Neural crest cell (in vitro differentiated cells): Measurements from ENCODE around the gene HIF1AN. TPM values are rescaled to one million over a fixed set of nuclear protein-coding genes. Genes with fewer than 3 reads are reported as not detected.
A peak's percentile ranks its signal among the peaks of the same experiment; 100 is the strongest.

Experiments used
- DNase-seq: peaks from one replicate; pipeline ENCODE4 v3.0.0; 2021; ENCODE audit warnings: low read depth, mixed read lengths, low spot score
- H3K27ac Mint-ChIP-seq: one replicate; pipeline ENCODE4 v1.8.0; 2021; ENCODE audit warnings: mild to moderate bottlenecking, mixed read lengths; ENCODE audit not compliant: unreplicated experiment
- H3K27me3 Mint-ChIP-seq: 2 replicates; pipeline ENCODE4 v1.8.0; 2021; ENCODE audit warnings: low read depth, mild to moderate bottlenecking, mixed read lengths
- H3K36me3 Mint-ChIP-seq: 2 replicates; pipeline ENCODE4 v1.8.0; 2021; ENCODE audit warnings: low read depth, mild to moderate bottlenecking, mixed read lengths
- H3K4me1 Mint-ChIP-seq: 2 replicates; pipeline ENCODE4 v1.8.0; 2021; ENCODE audit warnings: mixed read lengths
- H3K4me3 Mint-ChIP-seq: one replicate; pipeline ENCODE4 v1.8.0; 2021; ENCODE audit warnings: mild to moderate bottlenecking, mixed read lengths
- H3K9me3 Mint-ChIP-seq: 2 replicates; pipeline ENCODE4 v1.8.0; 2021; ENCODE audit warnings: mixed read lengths
- total RNA-seq: library from RNA; stranded (reverse); gene quantifications from 2 replicates; pipeline ENCODE4 v1.2.1, GENCODE V29; 2021
- TF ChIP-seq, protein P1 (sequence below): fragments of 200-600 bp; sonication (generic); conservative IDR thresholded peaks from 2 replicates; pipeline ENCODE4 v1.5.0; 2021; ENCODE audit warnings: antibody characterized with exemption, mild to moderate bottlenecking

HIF1AN gene
- total RNA-seq, 1 donor from 2014 or later: 55.7 TPM

DNA sequence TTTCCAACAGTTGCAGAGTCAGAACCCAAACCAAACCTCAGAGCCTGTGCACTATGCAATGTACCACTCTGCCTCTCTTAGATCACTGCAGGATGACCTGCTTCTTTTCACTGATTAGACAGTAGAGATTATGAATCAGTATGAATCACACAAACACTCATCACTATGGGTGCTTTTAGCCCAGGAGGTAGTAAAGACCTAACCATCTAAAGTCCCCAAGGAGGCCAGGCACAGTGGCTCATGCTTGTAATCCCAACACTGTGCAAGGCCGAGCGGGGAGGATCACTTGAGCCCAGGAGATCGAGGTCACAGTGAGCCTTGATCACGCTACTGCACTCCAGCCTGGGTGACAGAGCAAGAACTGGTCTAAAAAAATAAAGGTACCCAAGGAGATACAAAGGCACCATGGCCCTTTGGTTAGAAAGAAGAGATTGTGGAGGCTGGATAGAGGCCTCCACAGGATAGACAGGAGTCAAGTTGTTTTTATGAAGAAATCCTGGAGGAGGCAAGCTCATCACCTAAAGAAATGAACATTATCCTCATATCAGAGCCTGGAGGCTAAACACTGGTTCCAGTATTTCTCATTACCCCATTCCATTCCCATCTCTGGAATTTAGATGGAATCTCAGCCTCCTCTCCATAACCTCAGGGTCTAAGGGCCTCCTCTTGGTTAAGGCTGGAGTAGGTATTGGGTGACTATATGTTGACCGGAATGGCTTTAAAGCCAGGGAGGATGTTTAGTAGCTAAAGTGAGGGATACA lies 29.0 kb upstream of the HIF1AN start:
- H3K4me1 Mint-ChIP-seq: peaks cover 29% of the 10 kb centered on the region
- H3K36me3 Mint-ChIP-seq: peaks cover 9% of the 10 kb centered on the region
- no peaks in the 10 kb centered on the region for H3K9me3 Mint-ChIP-seq
- TF ChIP-seq, protein P1, sequence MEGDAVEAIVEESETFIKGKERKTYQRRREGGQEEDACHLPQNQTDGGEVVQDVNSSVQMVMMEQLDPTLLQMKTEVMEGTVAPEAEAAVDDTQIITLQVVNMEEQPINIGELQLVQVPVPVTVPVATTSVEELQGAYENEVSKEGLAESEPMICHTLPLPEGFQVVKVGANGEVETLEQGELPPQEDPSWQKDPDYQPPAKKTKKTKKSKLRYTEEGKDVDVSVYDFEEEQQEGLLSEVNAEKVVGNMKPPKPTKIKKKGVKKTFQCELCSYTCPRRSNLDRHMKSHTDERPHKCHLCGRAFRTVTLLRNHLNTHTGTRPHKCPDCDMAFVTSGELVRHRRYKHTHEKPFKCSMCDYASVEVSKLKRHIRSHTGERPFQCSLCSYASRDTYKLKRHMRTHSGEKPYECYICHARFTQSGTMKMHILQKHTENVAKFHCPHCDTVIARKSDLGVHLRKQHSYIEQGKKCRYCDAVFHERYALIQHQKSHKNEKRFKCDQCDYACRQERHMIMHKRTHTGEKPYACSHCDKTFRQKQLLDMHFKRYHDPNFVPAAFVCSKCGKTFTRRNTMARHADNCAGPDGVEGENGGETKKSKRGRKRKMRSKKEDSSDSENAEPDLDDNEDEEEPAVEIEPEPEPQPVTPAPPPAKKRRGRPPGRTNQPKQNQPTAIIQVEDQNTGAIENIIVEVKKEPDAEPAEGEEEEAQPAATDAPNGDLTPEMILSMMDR: no peak
- no peak for DNase-seq
- H3K27me3 Mint-ChIP-seq: no peaks in the 10 kb centered on the region
- H3K4me3 Mint-ChIP-seq: no peak overlapping the region
- H3K27ac Mint-ChIP-seq: no peak overlapping the region

DNA sequence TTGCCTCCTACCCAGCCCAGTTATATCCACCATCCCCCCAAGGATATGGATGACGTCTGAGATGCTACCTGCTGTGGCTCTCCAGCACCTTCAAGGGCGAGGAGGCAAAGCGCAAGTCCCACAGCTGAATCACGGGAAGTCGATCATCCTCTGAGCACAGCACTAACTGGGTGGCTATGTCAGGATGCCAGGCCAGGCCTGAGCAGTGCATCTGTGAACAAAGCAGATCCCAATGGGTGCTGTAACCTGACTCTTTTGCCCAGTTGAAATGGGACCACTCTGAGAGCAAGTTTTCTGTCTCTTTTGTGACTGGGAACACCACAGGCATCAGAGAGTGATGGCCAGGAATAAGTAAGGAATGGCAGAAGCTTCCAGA lies 28.4 kb upstream of the HIF1AN start:
- no peak overlapping the region for H3K27ac Mint-ChIP-seq
- H3K4me3 Mint-ChIP-seq: no peak overlapping the region
- H3K4me1 Mint-ChIP-seq: peaks cover 29% of the 10 kb centered on the region
- TF ChIP-seq, protein P1: no peak
- no peaks in the 10 kb centered on the region for H3K9me3 Mint-ChIP-seq
- no peak for DNase-seq
- H3K27me3 Mint-ChIP-seq: no peaks in the 10 kb centered on the region
- peaks cover 8% of the 10 kb centered on the region for H3K36me3 Mint-ChIP-seq

DNA sequence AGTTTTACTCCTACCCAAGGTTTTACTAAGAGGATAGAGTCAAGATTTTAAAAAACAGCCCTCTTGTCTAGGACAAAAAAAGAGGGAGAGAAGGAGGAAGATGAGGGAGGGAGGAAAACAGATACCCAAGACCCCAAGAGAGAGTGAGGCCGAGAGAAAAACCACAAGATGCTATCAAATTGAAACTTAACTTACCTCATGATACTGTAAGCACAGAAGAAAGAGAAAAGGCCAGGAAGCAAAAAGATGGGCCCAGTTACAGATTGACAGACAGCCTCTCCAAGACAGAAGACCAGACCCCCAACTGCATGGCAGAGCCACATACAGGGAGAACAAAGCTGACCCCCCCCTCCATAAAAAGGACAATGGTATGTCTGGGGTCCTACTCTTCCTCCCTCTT lies 27.5 kb upstream of the HIF1AN start:
- peaks cover 22% of the 10 kb centered on the region for H3K4me1 Mint-ChIP-seq
- H3K4me3 Mint-ChIP-seq: no peak overlapping the region
- no peaks in the 10 kb centered on the region for H3K27me3 Mint-ChIP-seq
- TF ChIP-seq, protein P1: no peak
- no peaks in the 10 kb centered on the region for H3K9me3 Mint-ChIP-seq
- H3K36me3 Mint-ChIP-seq: peaks cover 4% of the 10 kb centered on the region
- H3K27ac Mint-ChIP-seq: no peak overlapping the region
- no peak for DNase-seq

DNA sequence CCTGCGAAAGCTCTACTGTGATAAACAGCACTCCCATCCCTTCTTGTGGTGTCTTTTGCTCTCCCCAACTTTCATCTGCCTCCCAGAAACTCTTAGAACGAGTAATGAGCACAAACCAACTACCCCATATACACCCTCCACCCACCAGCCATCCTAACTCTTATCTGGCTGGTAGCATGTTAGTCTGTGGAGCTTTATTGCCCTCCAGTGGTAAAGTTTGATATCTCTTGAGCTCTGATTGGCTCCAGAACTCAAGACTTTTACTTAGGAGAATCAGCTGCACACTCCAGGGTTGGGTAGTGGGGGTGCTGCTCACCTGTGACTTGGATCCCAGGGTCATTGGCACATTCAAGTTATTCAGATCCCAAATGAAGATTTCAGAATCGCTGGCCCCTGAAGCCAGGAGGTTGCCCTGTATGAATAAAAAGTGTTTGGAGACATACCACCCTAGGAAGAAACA lies 27.0 kb upstream of the HIF1AN start:
- Mint-ChIP-seq H3K4me3 (no peak overlapping the region), H3K9me3 (no peaks in the 10 kb centered on the region), H3K27me3 (no peaks in the 10 kb centered on the region), H3K36me3 (peaks cover 4% of the 10 kb centered on the region), H3K4me1 (peaks cover 20% of the 10 kb centered on the region), H3K27ac (no peak overlapping the region)
- TF ChIP-seq, protein P1: peak; percentile 77
- peak; percentile 31 for DNase-seq

DNA sequence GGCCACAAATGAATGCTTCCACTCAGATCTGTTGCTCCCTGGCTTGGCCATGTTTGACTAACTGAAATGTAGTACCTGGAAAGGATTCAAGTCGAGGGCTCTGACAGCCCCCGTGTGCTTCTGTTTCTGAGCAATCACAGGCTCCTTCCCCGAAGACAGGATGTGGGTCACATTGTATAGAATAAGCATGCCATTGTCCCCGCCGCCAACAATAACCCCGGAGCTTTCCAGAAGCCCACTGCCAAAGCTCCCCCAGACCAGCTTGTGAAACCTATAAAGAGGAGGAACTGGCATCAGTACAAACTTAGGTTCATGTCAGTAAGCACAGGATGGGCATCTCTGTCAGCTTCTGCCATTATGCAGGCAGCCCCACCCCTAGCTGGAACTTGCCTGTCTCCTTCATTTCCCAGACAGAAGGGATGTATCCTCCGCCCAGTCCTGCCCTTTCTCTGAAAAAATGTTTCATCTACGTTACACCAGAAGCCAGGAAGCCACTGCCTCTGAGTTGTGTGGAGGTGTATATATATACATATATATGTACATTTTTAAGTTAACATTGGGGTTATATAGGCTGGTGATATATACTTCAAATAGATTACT lies 26.4 kb upstream of the HIF1AN start:
- Mint-ChIP-seq H3K9me3 (no peaks in the 10 kb centered on the region), H3K36me3 (peaks cover 4% of the 10 kb centered on the region), H3K27me3 (no peaks in the 10 kb centered on the region), H3K27ac (peak overlapping the region; percentile 71), H3K4me3 (no peak overlapping the region), H3K4me1 (peaks cover 14% of the 10 kb centered on the region)
- TF ChIP-seq, protein P1: no peak
- no peak for DNase-seq
